NCI-H774 (cell line): ENCODE results near the gene ZNF280C.

Experiments used
- DNase-seq: peaks from one replicate; lab custom pipeline; 2025; lab: John Stamatoyannopoulos, UW

The ZNF280C gene

DNA sequence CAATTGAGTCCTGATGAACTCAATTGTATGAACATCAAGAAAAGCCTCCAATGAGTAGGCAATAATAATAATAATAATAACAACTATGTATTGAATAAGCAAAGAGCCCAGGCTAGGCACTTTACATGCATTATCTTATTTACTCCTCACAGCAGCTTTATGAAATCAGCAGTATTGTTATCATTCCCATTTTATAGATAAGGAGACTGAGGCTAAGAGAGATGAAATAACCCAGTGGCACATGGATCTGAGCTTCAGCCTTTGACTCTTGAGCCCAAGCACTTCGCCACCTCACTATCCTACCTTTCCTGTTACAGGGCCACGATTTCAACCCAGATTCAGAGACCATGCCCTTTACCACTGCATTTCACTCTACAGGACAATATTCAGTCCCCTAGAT lies 93.8 kb downstream of the ZNF280C start:
- no peak for DNase-seq

DNA sequence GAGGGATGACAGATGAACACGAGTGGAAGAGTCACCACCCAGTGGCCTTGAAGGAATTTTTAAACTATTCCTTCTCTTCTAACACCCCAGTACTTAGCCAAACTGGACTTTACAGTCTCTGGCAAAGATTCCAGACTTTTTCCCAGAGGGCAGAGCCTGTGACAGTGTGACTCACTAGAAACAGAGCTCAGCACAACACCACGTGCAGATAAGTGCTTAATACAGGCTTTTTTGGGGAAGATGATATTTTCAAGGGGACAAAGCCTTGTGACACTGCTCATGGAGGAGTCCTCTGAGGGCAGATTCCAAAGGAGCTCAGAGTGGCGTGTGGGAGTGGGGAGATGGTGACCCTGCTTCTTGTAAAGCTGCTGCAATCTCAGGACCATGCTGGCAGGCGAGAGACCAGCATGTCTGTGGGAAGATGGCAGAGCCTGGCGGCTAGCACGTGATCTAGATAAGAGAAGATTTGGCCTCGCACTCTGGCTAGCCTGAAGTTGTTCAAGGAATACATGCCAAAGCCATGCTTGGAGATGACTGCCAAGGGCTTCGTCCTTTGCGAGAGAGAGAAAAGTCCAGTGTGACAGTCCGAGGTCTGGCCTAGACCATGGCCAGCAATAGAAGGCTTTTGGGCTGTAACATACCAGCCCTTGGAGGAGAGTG lies 94.5 kb downstream of the ZNF280C start:
- DNase-seq = no peak

DNA sequence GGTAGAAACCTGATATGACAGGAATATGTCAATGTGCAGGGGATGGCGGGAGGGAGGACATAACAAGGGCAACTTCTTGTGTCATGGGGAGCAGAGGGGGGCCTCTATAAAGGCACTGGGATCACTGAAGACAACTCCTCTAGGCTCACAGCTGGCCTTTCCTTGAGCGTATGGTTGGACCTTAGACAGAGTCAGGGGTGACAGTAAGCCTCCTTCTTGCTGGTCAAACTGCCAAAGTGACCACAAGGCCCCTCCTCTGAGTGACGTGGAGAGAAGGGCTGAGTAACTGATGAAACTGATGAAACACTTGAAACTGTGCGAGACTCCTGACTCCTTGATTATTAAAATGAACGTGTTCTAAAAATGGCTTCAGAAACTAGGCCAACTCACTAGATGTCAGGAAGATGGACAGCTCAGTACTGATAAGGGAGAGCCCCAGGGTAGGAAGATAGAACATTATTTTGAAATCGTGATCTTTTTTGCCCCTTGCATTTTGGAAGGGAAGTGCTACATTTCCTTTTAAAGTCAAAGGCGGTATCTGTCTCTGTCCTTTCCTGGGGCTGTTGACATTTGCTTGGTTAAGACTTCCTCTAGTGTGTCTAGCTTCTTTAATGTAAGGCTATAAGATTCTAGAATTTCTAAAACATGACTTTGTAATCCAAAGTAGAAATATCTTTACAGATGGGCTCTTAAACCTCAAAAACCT lies 95.4 kb downstream of the ZNF280C start:
- no peak for DNase-seq

DNA sequence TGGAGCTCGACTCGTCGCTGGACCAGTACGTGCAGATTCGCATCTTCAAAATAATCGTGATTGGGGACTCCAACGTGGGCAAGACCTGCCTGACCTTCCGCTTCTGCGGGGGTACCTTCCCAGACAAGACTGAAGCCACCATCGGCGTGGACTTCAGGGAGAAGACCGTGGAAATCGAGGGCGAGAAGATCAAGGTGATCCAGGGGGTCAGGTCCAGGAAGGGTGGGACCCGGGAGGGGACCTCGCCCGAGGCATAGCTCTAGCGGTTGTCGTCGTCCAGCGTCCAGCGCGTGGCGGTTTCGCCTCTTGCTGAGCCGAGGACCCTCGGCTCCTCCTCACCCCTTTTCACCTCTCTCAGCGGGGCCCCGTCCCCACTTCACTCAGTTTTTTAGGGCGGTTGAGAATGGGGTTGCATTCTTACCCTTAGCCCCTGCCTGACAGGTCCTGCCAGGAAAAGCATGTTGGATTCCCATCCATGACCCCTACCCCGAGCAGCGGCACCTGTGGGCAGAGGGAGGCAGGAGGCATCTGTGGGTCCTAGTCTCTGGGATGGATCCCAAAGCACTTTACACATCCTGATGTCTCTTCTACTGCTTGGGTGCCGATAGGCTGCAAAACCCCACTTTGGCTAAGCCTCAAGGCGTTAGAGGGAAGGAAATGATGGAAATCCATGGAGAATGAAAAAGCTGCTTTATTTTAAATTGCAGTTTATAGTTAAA lies 96.4 kb downstream of the ZNF280C start:
- no peak for DNase-seq

DNA sequence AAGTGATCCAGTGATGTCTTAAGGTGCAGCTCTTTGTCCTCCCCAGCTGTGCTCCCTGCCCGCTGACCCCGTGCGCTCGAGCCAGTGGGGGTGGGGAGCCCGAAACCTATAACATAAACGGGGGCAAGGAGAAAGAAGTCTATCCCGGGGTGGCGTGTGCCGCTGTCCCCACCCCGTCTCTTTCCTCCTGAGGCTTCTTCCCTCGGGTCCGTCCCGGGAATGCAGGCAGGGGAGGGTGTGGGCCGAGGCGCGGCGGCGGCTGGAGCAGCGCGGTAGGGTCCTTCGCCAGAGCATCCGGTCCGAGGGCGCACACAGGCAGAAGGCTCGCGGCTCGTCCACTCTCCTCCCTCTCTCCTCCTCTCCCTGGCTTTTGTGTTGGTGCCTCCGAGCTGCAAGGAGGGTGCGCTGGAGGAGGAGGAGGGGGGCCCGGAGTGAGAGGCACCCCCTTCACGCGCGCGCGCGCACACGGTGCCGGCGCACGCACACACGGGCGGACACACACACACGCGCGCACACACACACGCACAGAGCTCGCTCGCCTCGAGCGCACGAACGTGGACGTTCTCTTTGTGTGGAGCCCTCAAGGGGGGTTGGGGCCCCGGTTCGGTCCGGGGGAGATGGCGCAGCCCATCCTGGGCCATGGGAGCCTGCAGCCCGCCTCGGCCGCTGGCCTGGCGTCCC lies 97.1 kb downstream of the ZNF280C start, which contains the start of gene RAB33A:
Gene RAB33A (plus strand): TSS at position 517 of the 681 bp plus-strand sequence. CDS start 101 bp downstream, at position 618.
- peak; percentile 15 for DNase-seq

DNA sequence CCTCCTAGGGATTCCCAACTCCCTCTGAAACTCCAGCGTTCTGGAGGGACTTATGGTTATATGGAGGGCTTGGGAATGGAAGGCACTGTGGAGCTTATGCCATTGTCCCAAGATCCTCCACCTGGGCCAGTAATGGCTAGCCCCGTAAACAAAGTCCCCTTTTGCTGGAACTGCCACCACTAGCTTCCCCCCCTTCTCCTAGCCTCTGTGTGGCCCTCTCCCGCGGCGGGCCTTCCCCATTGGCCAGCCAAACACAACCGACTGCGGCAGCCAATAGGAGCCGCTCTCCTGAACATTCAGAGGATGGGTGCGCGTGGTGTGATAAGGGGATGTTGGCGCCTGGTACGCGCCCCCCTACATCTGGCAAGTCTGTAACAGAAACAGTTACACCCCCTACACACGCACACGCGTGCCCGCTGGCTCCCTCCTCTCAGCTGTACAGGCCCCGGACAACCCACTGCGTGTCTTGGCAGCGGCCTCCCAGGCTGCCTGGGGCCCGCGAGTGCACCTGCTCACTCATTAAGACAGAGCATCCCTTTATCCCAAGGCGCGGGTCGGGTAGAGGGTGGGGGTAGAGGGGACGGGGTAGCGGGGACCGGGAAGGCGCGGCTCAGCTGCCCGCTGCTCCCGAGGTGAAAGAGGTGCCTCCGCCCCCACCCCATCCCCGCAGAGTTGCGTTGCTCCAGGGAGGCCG lies 97.8 kb downstream of the ZNF280C start:
- DNase-seq = peak; percentile 74

DNA sequence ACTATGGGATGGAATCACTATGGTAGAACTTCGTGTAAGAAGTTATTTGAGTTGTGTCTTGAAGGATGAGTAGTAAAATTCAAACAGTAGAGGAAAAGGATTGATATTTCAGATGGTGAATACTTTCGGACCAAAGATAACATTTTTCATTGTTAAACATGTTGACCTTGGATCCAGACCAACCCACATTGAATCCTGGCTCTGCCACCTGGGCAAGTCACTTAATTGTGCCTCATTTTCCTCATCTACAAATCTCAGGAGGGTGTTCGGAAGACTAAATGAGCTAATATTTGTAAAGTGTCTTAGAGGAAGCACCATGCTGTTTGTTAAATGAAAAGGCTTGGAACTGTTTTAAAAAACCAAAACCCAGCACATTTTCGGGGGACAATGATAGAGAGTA lies 101.7 kb downstream of the ZNF280C start:
- DNase-seq = no peak

DNA sequence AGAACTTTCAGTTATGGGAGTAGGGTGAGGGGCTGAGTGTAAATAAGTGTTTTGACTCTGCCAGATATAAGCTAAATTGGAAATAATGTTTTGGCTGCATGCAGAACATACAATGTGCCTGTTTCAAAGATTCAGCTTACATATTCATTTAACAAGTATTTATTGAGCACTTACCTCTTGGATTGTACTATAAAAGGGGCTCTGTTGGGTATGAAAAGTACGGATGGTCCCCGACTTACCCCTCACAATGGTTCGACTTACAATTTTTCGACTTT lies 102.3 kb downstream of the ZNF280C start:
- DNase-seq = no peak

DNA sequence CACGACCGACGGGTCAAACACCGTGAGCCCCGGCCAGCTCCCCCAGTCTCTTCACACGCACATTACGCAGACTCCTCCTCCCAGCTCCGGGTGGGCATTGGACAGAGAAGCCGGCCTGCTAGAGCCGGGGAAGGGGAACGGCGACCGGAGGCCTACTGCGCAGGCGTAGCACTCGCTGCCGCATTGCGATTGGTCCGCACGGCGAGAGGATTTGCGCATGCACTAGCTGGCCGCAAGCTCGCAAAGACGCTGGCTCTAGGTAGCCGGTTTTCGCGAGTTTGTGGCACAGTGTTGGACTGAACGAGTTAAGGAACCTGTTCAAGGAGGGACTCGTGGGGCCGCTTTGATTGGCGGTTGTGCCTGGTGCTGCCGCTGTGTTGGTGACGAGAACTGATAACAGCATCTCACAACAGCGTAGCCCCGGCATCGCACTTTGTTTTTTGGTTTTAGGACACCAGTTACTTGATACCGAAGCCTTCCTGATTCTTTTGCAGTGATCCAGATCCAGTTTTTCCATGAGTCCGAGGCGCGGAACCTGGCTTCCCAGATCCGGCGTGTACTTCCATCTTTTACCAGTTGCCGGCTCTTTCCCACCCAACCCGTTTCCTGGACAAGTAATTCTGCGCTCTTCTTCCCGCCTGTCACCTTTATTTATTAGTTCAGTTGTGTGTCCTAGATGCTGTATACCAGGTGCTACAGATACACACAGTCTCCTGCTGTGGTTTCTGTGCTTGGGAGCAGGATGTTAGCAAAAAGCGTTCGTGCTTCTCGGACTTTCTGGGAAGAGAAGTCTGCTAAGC lies 102.8 kb downstream of the ZNF280C start, which contains the start of gene AIFM1:
Gene AIFM1 (minus strand): TSS at position 139 of the 800 bp plus-strand sequence. CDS start 185 bp downstream, outside the sequence.
- DNase-seq = peak; percentile 95

DNA sequence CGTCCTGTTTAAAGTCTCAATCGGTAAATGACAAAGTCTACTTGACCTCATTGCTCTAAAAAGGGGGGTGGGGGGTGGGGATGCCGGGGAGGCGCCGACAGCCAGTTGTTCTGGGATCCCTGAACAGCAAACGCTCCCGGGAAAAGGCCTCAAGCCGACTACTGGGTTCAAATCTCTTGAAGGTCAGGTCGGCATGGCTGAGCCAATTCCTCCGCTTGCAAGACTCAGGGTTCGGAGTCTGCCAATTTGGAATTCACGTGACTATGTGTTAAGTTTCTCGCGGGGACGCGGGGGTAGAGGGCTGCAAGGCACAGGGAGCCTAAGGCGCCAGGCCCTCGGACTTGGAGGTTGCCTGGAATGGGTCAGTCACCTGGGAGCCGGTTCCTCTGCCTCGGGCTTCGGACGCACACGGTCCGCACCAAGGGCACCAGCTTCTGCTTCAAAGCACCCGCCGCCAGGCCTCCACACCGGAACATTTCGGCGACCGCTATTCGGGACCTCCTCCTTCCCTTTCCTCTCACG lies 103.5 kb downstream of the ZNF280C start:
- DNase-seq = no peak

DNA sequence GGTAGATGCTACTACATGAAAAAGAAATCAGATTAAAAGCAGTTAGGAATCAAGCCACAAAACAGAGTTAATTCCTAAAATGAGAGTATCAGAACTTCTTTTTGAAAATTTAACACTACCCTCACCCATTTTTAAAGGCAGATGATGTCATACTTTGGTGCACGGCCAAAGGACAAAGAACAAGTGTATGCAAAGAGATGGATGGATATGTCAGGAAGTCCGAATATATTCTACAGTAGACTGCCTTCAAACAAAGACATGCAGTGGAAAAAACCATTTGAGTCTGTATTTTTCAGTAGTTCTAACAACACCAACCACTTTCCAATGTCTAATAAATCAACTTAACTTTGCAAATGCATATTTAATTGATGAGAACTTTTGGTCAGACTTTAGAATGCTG lies 105.3 kb downstream of the ZNF280C start:
- DNase-seq = no peak

DNA sequence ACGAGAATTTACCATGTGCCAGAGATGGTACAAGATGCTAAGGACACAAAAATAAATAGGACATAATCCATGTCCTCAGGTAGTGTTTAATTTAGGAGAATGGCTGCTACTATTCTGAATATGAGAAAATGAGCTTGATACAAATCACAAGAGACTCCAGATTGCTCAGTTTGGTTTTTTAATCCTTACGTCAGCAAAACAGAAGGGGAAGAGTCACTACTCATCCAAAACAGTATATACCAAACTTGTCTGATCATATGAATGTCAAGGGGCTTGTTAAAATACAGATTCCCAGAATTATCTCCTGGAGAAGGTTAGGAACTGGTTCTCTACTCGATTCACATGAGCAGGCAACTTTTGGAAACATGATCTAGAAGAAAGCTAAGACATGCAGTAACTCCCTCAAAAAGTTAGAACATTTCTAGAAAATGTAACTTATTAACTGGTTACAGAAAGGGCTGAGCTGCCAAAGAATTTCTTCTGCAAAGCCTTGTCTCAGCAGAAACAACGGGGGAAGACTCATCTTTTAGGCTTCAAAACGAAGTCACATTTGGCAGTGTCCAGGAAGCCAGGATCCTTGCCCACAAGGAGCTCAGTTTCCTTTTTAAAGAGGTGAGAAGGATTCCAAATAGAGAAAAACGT lies 106.5 kb downstream of the ZNF280C start:
- no peak for DNase-seq

DNA sequence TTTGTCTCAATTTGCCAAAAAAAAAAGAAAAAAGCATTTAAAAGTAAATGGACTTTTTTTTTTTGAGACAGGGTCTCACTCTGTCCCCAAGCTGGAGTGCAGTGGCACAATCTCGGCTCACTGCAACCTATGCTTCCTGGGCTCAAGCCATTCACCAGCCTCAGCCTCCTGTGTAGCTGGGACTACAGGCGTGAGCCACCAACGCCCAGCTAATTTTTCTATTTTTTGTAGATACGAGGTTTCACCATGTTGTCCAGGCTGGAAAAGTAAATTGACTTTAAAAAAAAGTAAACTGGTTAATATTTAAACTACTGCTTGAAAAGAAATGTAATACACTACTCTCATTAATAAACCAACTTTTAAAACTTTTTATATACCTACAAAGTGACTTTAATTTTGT lies 108.9 kb downstream of the ZNF280C start:
- DNase-seq = no peak

DNA sequence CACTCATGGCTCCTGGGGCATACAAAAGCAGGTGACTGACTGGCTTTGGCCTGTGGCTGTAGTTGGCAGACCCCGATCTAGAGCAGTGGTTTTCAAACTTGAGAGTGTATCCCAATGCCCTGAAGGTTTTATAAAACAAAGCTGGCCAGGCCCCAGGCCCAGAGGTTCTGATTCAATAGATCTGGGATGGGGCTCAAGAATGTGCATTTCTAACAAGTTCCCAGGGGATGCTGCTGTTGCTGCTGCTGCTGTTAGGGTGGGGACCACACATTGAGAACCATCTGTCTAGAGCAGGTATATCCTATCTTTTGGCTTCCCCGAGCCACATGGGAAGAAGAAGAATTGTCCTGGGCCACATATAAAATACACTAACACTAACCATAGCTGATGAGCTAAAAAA lies 110.4 kb downstream of the ZNF280C start:
- DNase-seq = no peak

DNA sequence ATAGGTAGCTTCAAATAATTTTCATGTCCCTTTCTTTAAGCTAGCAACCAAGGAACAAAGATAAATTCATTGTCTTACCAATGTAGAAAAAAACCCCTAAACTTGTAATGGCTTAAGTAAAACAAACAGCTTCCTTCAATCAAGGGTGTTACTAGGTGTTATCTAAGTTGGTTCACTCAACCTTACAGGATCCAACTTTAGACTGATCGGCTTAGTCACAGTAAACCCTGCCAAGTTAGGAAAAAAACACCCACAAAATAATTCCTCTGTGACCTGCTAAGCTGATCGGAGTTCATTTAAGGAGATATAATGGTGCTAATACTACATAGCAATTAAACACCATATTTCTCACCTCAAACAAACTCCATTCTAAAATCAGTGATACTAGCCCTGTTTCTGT lies 113.1 kb downstream of the ZNF280C start:
- no peak for DNase-seq
